Thoracic aorta (tissue), 2 donors: ENCODE data around the gene AUTS2. TPM values are rescaled to one million over a fixed set of nuclear protein-coding genes. Genes with fewer than 3 reads are reported as not detected.

Source experiments
- ATAC-seq: fragments of 150-250 bp; one replicate; pipeline ENCODE4 v1.8.0; 2017; ENCODE audit warnings: low read depth; ENCODE audit not compliant: insufficient number of reproducible peaks, low FRiP score
- DNase-seq: peaks from one replicate; pipeline ENCODE4 v3.0.0-alpha.2; 2020; ENCODE audit warnings: low spot score
- H3K27ac ChIP-seq, 2 donors: fragments of 200-600 bp; sonication (generic); 1 replicate in 1 of 2; 2 replicates in 1 of 2; pipeline ENCODE4 v1.5.1; 2016; ENCODE audit warnings: mild to moderate bottlenecking in 2 of 2, moderate library complexity in 2 of 2
- H3K27me3 ChIP-seq: fragments of 200-600 bp; sonication (generic); replicated peaks from 2 replicates; pipeline ENCODE4 v1.6.0; 2016; ENCODE audit warnings: mild to moderate bottlenecking; ENCODE audit not compliant: insufficient read depth
- H3K36me3 ChIP-seq: fragments of 200-600 bp; sonication (generic); one replicate; pipeline ENCODE4 v1.5.1; 2016
- H3K4me1 ChIP-seq, 2 donors: fragments of 200-600 bp; sonication (generic); 1 replicate in 1 of 2; 2 replicates in 1 of 2; pipeline versions ENCODE4 v1.5.1 to v1.6.0; 2016; ENCODE audit warnings: low read depth in 2 of 2, mild to moderate bottlenecking in 1 of 2; ENCODE audit not compliant: control insufficient read depth in 1 of 2
- H3K4me3 ChIP-seq: fragments of 200-600 bp; sonication (generic); 2 replicates; pipeline ENCODE4 v1.5.1; 2016; ENCODE audit warnings: mild to moderate bottlenecking
- H3K9me3 ChIP-seq: fragments of 200-600 bp; sonication (generic); 2 replicates; pipeline ENCODE4 v1.5.1; 2016
- total RNA-seq, 2 donors: library from RNA; depleted of rRNA; stranded (reverse); fragments of >200 nt; gene quantifications; one replicate each; pipeline versions ENCODE4 v1.1.0 to v1.2.3, GENCODE V29; 2016
- TF ChIP-seq, protein P1 (sequence below): fragments of 200-600 bp; sonication (generic); IDR thresholded peaks from one replicate; pipeline ENCODE4 v1.5.1; 2019; ENCODE audit warnings: antibody characterized with exemption

AUTS2 gene
- total RNA-seq, 2 donors from 2014 or later, result 49.4 to 101 TPM

DNA sequence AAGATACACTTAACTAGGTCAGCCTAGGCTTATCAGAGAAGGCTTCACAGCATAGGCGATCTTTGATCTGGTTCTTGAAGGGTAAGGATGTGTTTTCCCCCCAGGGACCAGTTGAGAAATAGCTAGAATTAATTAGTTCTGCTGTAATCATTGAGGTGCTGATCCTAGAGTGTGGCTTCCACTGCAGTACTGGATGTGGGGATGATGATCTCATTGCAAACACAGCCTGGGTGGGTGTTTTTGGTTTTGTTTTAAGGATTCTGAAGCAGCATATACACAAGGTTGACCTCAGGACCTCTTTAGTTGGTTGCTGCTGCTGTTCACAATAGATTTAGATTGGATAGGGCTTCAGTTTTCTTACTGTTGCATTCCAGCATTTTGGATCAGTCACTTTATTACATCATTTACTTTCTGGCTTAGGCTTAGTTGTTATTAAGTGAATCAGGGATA lies 159.7 kb downstream of the AUTS2 start:
- no peaks in the 10 kb centered on the region for H3K27me3 ChIP-seq
- H3K36me3 ChIP-seq, result no peaks in the 10 kb centered on the region
- no peak overlapping the region for H3K4me3 ChIP-seq
- no peak for ATAC-seq
- no peaks in the 10 kb centered on the region for H3K9me3 ChIP-seq
- no peaks in the 10 kb centered on the region for H3K4me1 ChIP-seq
- no peak overlapping the region for H3K27ac ChIP-seq
- no peak for DNase-seq
- TF ChIP-seq, protein P1, sequence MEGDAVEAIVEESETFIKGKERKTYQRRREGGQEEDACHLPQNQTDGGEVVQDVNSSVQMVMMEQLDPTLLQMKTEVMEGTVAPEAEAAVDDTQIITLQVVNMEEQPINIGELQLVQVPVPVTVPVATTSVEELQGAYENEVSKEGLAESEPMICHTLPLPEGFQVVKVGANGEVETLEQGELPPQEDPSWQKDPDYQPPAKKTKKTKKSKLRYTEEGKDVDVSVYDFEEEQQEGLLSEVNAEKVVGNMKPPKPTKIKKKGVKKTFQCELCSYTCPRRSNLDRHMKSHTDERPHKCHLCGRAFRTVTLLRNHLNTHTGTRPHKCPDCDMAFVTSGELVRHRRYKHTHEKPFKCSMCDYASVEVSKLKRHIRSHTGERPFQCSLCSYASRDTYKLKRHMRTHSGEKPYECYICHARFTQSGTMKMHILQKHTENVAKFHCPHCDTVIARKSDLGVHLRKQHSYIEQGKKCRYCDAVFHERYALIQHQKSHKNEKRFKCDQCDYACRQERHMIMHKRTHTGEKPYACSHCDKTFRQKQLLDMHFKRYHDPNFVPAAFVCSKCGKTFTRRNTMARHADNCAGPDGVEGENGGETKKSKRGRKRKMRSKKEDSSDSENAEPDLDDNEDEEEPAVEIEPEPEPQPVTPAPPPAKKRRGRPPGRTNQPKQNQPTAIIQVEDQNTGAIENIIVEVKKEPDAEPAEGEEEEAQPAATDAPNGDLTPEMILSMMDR, result no peak

DNA sequence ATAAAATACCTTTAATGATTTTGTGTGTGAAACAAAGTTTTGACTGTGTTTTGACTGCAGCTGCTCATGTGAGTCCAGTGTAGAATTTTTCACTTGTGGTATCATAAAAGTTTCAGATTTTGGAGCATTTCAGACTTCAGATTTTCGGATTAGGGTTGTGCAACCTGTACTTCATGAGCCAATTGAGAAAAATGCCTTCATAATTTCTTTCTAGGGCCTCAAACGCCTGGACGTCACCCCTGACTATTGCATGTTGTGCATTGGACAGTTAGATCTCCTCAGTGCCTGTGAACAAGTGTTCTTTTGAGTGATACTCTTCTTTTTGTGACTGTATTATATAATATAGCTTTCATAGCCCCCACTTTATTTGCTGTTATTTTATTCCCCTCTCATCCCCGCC lies 161.1 kb downstream of the AUTS2 start:
- Histone ChIP-seq H3K4me3 (no peak overlapping the region), H3K27me3 (no peaks in the 10 kb centered on the region), H3K36me3 (no peaks in the 10 kb centered on the region), H3K4me1 (no peaks in the 10 kb centered on the region), H3K9me3 (no peaks in the 10 kb centered on the region), H3K27ac (no peak overlapping the region)
- DNase-seq (no peak), ATAC-seq (no peak)
- TF ChIP-seq, protein P1, result no peak

DNA sequence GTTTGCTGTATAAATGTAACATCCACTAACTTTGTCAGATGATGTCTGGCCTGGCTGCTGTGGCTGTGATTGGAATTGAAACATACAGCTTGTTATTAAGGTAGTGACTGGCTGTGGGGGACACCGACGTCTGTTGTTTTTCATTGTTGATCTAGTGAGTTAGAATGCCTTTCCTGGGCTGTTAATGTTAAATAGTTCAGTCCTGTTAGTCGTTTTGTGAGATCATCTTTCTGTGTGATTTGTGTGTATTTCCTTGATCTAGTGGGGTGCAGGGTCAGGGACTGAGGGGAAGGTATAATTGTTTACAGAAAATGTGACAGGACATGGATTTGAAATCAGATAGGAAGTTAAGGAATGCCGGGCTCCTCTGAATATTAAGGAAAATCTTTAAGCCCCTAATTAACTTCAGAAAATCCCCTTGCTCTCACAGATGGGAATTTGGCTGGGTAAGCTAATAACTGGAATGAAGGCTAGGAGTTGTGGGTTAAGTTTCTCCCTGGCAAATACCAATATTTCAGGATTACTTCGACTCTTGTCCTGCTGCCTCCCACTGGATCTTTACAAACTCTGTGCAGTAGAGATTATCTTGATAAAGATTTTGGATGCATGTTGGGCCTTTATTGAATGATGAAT lies 163.1 kb downstream of the AUTS2 start:
- H3K27ac ChIP-seq, result no peak overlapping the region
- no peaks in the 10 kb centered on the region for H3K4me1 ChIP-seq
- no peaks in the 10 kb centered on the region for H3K36me3 ChIP-seq
- H3K9me3 ChIP-seq, result no peaks in the 10 kb centered on the region
- no peak overlapping the region for H3K4me3 ChIP-seq
- DNase-seq, result no peak
- H3K27me3 ChIP-seq, result no peaks in the 10 kb centered on the region
- TF ChIP-seq, protein P1, result no peak
- no peak for ATAC-seq

DNA sequence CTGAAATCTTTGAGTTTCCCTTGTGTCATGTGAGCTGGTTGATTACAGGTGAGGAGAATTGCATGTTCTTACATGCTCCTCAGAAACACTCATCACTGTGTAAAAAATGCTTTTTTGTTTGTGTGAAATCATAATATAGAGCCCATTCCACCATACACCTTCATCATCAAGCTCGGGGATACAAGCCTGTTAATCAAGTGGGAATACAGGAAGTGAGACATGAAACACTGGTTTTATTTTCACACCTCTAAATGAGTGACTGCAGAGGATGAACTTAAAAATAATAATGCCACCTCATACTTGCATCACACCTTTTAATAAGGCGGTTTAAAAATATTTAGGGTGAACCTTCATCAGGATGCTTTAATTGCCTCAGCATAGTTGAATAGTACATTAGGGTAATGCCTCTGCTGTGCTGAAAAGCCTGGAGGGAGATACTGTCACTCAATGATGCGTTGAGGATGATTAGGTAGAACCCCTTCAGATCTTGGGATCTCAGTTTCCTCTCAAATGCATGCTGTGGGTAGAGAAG lies 164.6 kb downstream of the AUTS2 start:
- H3K4me1 ChIP-seq, result no peaks in the 10 kb centered on the region
- H3K4me3 ChIP-seq, result no peak overlapping the region
- no peaks in the 10 kb centered on the region for H3K27me3 ChIP-seq
- H3K9me3 ChIP-seq, result no peaks in the 10 kb centered on the region
- no peak overlapping the region for H3K27ac ChIP-seq
- DNase-seq (no peak), ATAC-seq (no peak)
- TF ChIP-seq, protein P1, result no peak
- H3K36me3 ChIP-seq, result no peaks in the 10 kb centered on the region

DNA sequence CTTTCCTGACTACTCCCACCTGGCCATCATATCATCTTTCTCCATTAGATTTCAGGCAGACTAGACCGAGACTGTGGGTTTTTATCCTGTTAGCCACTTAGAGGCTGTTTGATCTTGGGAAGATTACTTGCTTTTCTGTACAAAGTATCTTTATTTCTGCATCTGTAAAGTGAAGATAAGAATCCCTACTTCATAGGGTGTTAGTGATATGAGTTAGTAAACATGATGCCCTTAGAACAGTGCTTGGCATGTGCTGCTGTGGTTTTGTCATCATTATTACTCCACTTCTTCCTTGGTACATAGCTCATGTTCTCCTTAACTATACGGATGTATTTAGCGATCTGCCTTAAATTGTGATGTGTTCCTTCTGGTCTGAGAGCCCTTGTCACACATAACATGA lies 165.2 kb downstream of the AUTS2 start:
- H3K9me3 ChIP-seq, result no peaks in the 10 kb centered on the region
- H3K36me3 ChIP-seq, result no peaks in the 10 kb centered on the region
- no peak for ATAC-seq
- no peak overlapping the region for H3K27ac ChIP-seq
- H3K4me3 ChIP-seq, result no peak overlapping the region
- H3K27me3 ChIP-seq, result no peaks in the 10 kb centered on the region
- TF ChIP-seq, protein P1, result no peak
- no peak for DNase-seq
- no peaks in the 10 kb centered on the region for H3K4me1 ChIP-seq
